Measurements from ENCODE around the gene PPP3R2. TPM values are rescaled to one million over a fixed set of nuclear protein-coding genes. Genes with fewer than 3 reads are reported as not detected.

The PPP3R2 gene
- total RNA-seq, 1 experiment from 2014 or later, result not detected

- peak; percentile 90 for ATAC-seq
- H3K9ac ChIP-seq (ENCODE audit: low read length), result no peak overlapping the region
- BruUV-seq (replicated peaks), result no TSS peak
Observed at GRCh38 chr9:101601904-101602765, 7.4 kb upstream of the PPP3R2 start.

More at GRCh38 chr9:101601904-101602765, 7.4 kb upstream of the PPP3R2 start:
- DNase-seq (ENCODE audit: low read depth, low spot score), result peak; percentile 31
- Histone ChIP-seq H3K36me3 (ENCODE audit: control insufficient read depth in 1 of 2, insufficient read depth in 2 of 2, low read length in 2 of 2) (no peaks in the 10 kb centered on the region), H3K4me1 (ENCODE audit: control insufficient read depth in 1 of 2, insufficient read depth in 2 of 2, low read length in 2 of 2) (no peaks in the 10 kb centered on the region), H2AFZ (ENCODE audit: low read depth, low read length, poor library complexity, severe bottlenecking) (no peak overlapping the region), H3K27me3 (ENCODE audit: insufficient read depth, low read length) (peaks cover 39% of the 10 kb centered on the region), H3K9me3 (ENCODE audit: control insufficient read depth in 1 of 2, insufficient read depth in 1 of 2, low read depth in 1 of 2, low read length in 2 of 2) (no peaks in the 10 kb centered on the region), H3K9me2 (ENCODE audit: insufficient read depth) (no peaks in the 10 kb centered on the region), H3K27ac (ENCODE audit: low read depth, low read length) (no peak overlapping the region), H4K20me1 (ENCODE audit: insufficient read depth) (no peaks in the 10 kb centered on the region), H3K79me2 (ENCODE audit: insufficient read depth, low read length) (no peaks in the 10 kb centered on the region), H3K4me2 (ENCODE audit: low read length) (no peak overlapping the region), H3K4me3 (replicated peaks in 1 of 2; ENCODE audit: low read depth in 1 of 2, low read length in 2 of 2) (no peak overlapping the region)
- RAD21 ChIA-PET (ENCODE audit: low non-redundant PET in 1 of 2, low total read pairs in 2 of 2, uncharacterized antibody in 2 of 2, unreplicated experiment in 2 of 2), result no interaction called here
- CTCF ChIA-PET, result interaction anchor here (0.8 to 0.9 kb wide), 2 partner anchors 15 to 126 kb away, joined by 3 to 6 read pairs; no protein-coding TSS in a partner anchor
- POLR2A ChIA-PET, result no interaction called here
- intact Hi-C loops (cut with micrococcal nuclease), result loop anchor here (5.0 kb wide), 2 partner anchors 105 to 125 kb away; no protein-coding TSS in a partner anchor
- TF ChIP-seq CTCF (IDR thresholded peaks at IDR 0.05 in 2 of 3, conservative IDR thresholded peaks at IDR 0.05 in 1 of 3; ENCODE audit: borderline replicate concordance in 1 of 3, insufficient read depth in 1 of 3, low read depth in 2 of 3, low read length in 2 of 3) (peak; percentile 48 to 69 (median 62)), RAD21 (IDR thresholded peaks at IDR 0.05; ENCODE audit: low read depth) (peak; percentile 69), SP1 (IDR thresholded peaks at IDR 0.05; ENCODE audit: low read depth) (no peak)

All from HCT116 (cell line).